Heart right ventricle (tissue), 16 donors: ENCODE results near the gene HRG. TPM values are rescaled to one million over a fixed set of nuclear protein-coding genes. Genes with fewer than 3 reads are reported as not detected.
"Not testable (repeated sequence)": the region's sequence is repeated elsewhere in the genome, so short reads cannot be mapped to it uniquely, and the experiment has no call there.

Source experiments
- ATAC-seq, 8 donors: fragments of 200-7000 bp; cut with Tn5 transposase; one replicate each; pipeline ENCODE4 v1.9.1; 2020; ENCODE audit warnings: mild to moderate bottlenecking in 8 of 8, moderate library complexity in 8 of 8, moderate number of reproducible peaks in 1 of 8
- DNase-seq, 2 donors: peaks; one replicate each; pipeline ENCODE4 v3.0.0-alpha.2; 2020
- H3K27ac ChIP-seq, 10 donors: fragments of 200-600 bp; sonication (generic) in 2 of 10; one replicate each; pipeline versions ENCODE4 v1.5.0 to v1.8.0; 2020 to 2022; ENCODE audit warnings: mild to moderate bottlenecking in 3 of 10
- H3K27me3 ChIP-seq, 7 donors: fragments of 200-600 bp; one replicate each; pipeline ENCODE4 v1.8.0; 2021 to 2022; ENCODE audit warnings: mild to moderate bottlenecking in 2 of 7
- H3K36me3 ChIP-seq, 9 donors: fragments of 200-600 bp; sonication (generic) in 1 of 9; one replicate each; pipeline versions ENCODE4 v1.5.0 to v1.8.0; 2020 to 2022; ENCODE audit warnings: mild to moderate bottlenecking in 2 of 9
- H3K4me1 ChIP-seq, 9 donors: fragments of 200-600 bp; sonication (generic) in 1 of 9; one replicate each; pipeline versions ENCODE4 v1.5.0 to v1.8.0; 2020 to 2022; ENCODE audit warnings: mild to moderate bottlenecking in 4 of 9
- H3K4me3 ChIP-seq, 10 donors: fragments of 200-600 bp; sonication (generic) in 2 of 10; one replicate each; pipeline versions ENCODE4 v1.5.0 to v1.8.0; 2020 to 2022; ENCODE audit warnings: mild to moderate bottlenecking in 7 of 10, moderate library complexity in 2 of 10
- H3K9me3 ChIP-seq, 11 donors: fragments of 200-600 bp in 10 of 11; sonication (generic) in 2 of 11; one replicate each; pipeline versions ENCODE4 v1.5.0 to v1.8.0; 2013 to 2022; ENCODE audit warnings: mild to moderate bottlenecking in 2 of 11, control low read depth in 1 of 11, moderate library complexity in 1 of 11
- CTCF ChIP-seq, 9 donors: fragments of 200-600 bp; sonication (generic) in 2 of 9; IDR thresholded peaks; one replicate each; pipeline versions ENCODE4 v1.5.0 to v1.8.0; 2021 to 2022; ENCODE audit warnings: antibody characterized with exemption in 9 of 9, mild to moderate bottlenecking in 5 of 9, moderate library complexity in 1 of 9
- WGBS, 2 donors: extraction: QIAGEN DNeasy Blood & Tissue Kit; methylation state at CpG; one replicate each; pipeline ENCODE4 v1.1.7; 2013; ENCODE audit warnings: inconsistent platforms in 1 of 2; 5-methylcytosine and 5-hydroxymethylcytosine counted together
- intact Hi-C, 10 donors: fragments of 100-400 bp; cut with DNase I; formaldehyde crosslinking; loops; one replicate each; pipeline versions ENCODE4 v1.11.1 to v1.14.2; 2022
- polyA plus RNA-seq, 2 donors: library from polyadenylated mRNA; stranded (reverse); fragments of 200-250 nt; gene quantifications; one replicate each; pipeline ENCODE4 v1.2.3, GENCODE V29; 2013
- total RNA-seq, 10 donors: library from RNA; stranded (reverse); fragmentation: NEBNext Ultra II Directional in 3 of 10; extraction: Animal tissue kit (Norgen Biotek cat#: 25700) in 3 of 10; gene quantifications; one replicate each; pipeline versions ENCODE4 v1.2.1 to v1.2.4, GENCODE V29; 2021 to 2023
- donor health status: Arrhythmogenic right ventricular cardiomyopathy.
- donor health status: ischemic (EF 13 %, LVEDD 7.1; RV severe dilation, severe dysfunction).
- donor health status: healthy with polysubstance abuse.
- donor health status: DM: no; HTN: yes; CAD: no.
- donor health status: DM: no; HTN: no; CAD: no.
- donor health status: ischemic (EF 25% LVEDD 6.9; RV normal size, moderate dysfunction).
- donor health status: ischemic (EF 25% LVEDD 5.7; RV mildly dilated, moderate dysfunction).
- donor health status: healthy.
- donor health status: DM: yes; HTN: yes; CAD: no.
- donor health status: Ischemic cardiomyopathy.
- donor health status: ischemic (EF 35%, LVEDD 5.7; RV mildly dilated, moderate dysfunction).
- donor health status: nonischemic (EF 11% LVEDD 7.7; RV severe dilation, severe dysfunction).
- donor health status: DM: yes; HTN: yes; CAD: no.
- donor health status: PGD.
- donor health status: ischemic (EF 29% LVEDD 5.4; RV normal size, mild dysfunction).
- donor health status: nonischemic (EF 23%, LVEDD 6.1; RV moderate dilation, normal function).

HRG gene
- total and polyA plus RNA-seq, 12 donors = 0.20 TPM; not detected in 11

- intact Hi-C loops = loop anchor here in 1 of 10 donors (10.0 kb wide), 1 partner anchor 116 kb away; no protein-coding TSS in a partner anchor
- ATAC-seq (no peak), DNase-seq (no peak)
- no peak overlapping the region for H3K27ac ChIP-seq
- no peak overlapping the region for H3K4me3 ChIP-seq
- no peak for TF ChIP-seq CTCF (IDR thresholded peaks at IDR 0.05)
- WGBS, 2 donors = 82 to 87% methylated on average over 7 of the region's 7 CpGs
- H3K36me3 ChIP-seq = no peaks in the 10 kb centered on the region
- H3K9me3 ChIP-seq = no peaks in the 10 kb centered on the region
- peaks cover 0 to 5% (median 0%) of the 10 kb centered on the region in 7 donors for H3K27me3 ChIP-seq
- H3K4me1 ChIP-seq = no peaks in the 10 kb centered on the region
Observed at GRCh38 chr3:186628756-186629155, 37.1 kb upstream of the HRG start.

GRCh38 chr3:186630950-186631641, 34.7 kb upstream of the HRG start:
- ATAC-seq (no peak), DNase-seq (no peak)
- Histone ChIP-seq H3K4me1 (no peaks in the 10 kb centered on the region), H3K27ac (no peak overlapping the region), H3K4me3 (no peak overlapping the region), H3K9me3 (peaks cover 0 to 6% (median 0%) of the 10 kb centered on the region in 11 donors), H3K36me3 (no peaks in the 10 kb centered on the region), H3K27me3 (peaks cover 0 to 8% (median 0%) of the 10 kb centered on the region in 7 donors)
- intact Hi-C loops = no loop called here
- 64 to 66% methylated on average over 6 of the region's 6 CpGs for WGBS, 2 donors
- TF ChIP-seq CTCF (IDR thresholded peaks at IDR 0.05) = no peak

- no peak overlapping the region for H3K4me3 ChIP-seq
- no peak for TF ChIP-seq CTCF (IDR thresholded peaks at IDR 0.05)
- intact Hi-C loops = no loop called here
Observed at GRCh38 chr3:186633481-186633880, 32.3 kb upstream of the HRG start.

GRCh38 chr3:186634207-186634606, 31.6 kb upstream of the HRG start:
- DNase-seq, intact Hi-C loops, H3K4me1 ChIP-seq, H3K36me3 ChIP-seq, ATAC-seq, H3K27me3 ChIP-seq, H3K9me3 ChIP-seq, H3K4me3 ChIP-seq, H3K27ac ChIP-seq: not testable (repeated sequence)
- 91 to 92% methylated on average over 5 of the region's 5 CpGs for WGBS, 2 donors

More at GRCh38 chr3:186633481-186633880, 32.3 kb upstream of the HRG start:
- DNase-seq (no peak), ATAC-seq (no peak)
- Histone ChIP-seq H3K27ac (no peak overlapping the region), H3K9me3 (peaks cover 0 to 6% (median 0%) of the 10 kb centered on the region in 11 donors), H3K27me3 (peaks cover 0 to 8% (median 0%) of the 10 kb centered on the region in 7 donors), H3K4me1 (no peaks in the 10 kb centered on the region), H3K36me3 (no peaks in the 10 kb centered on the region)

- TF ChIP-seq CTCF (IDR thresholded peaks at IDR 0.05) = no peak
- WGBS, 2 donors = 88 to 94% methylated on average over 3 of the region's 3 CpGs
- Histone ChIP-seq H3K36me3 (no peaks in the 10 kb centered on the region), H3K9me3 (peaks cover 0 to 6% (median 0%) of the 10 kb centered on the region in 11 donors), H3K4me3 (no peak overlapping the region), H3K4me1 (peaks cover 0 to 14% (median 6%) of the 10 kb centered on the region in 9 donors), H3K27me3 (peaks cover 0 to 8% (median 0%) of the 10 kb centered on the region in 7 donors), H3K27ac (no peak overlapping the region)
- intact Hi-C loops = no loop called here
- DNase-seq (no peak), ATAC-seq (no peak)
Observed at GRCh38 chr3:186635532-186635931, 30.3 kb upstream of the HRG start.
